GM21526 (cell line): Measurements from ENCODE around the gene OR5F1.

Experiments used
- ATAC-seq: cut with Tn5 transposase; IDR thresholded peaks from one replicate; pipeline ENCODE4 v1.9.1; 2021; ENCODE audit warnings: moderate library complexity; ENCODE audit not compliant: unreplicated experiment, low FRiP score

OR5F1 gene

GRCh38 chr11:55994525-55994924, at the start of gene OR5F1:
Gene OR5F1 (minus strand): TSS chr11:55994625. CDS start chr11:55994625, 0 bp downstream.
- ATAC-seq: no peak

- ATAC-seq: no peak
Measured at GRCh38 chr11:56027354-56027753, 32.9 kb upstream of the OR5F1 start, which contains the start of gene OR5AS1. Gene OR5AS1 (plus strand): TSS chr11:56027654. CDS start chr11:56030419, 2,765 bp downstream.

GRCh38 chr11:56013805-56014204, 19.4 kb upstream of the OR5F1 start:
- no peak for ATAC-seq

GRCh38 chr11:56010716-56011115, 16.3 kb upstream of the OR5F1 start:
- ATAC-seq: no peak

- ATAC-seq: no peak
Measured at GRCh38 chr11:55970935-55971334, 23.5 kb downstream of the OR5F1 start.

- ATAC-seq: no peak
Measured at GRCh38 chr11:55969845-55970244, 24.6 kb downstream of the OR5F1 start, which contains the start of gene OR10AG1. Gene OR10AG1 (minus strand): TSS chr11:55969945. CDS start chr11:55969907, 38 bp downstream.

GRCh38 chr11:55967914-55968313, 26.5 kb downstream of the OR5F1 start:
- no peak for ATAC-seq

- ATAC-seq: no peak
Measured at GRCh38 chr11:55966391-55966790, 28.0 kb downstream of the OR5F1 start.

GRCh38 chr11:55956521-55956920, 37.9 kb downstream of the OR5F1 start:
- no peak for ATAC-seq

- ATAC-seq: no peak
Measured at GRCh38 chr11:55949330-55949729, 45.1 kb downstream of the OR5F1 start.
